Osteocyte (in vitro differentiated cells): ENCODE results near the gene POMGNT2. TPM values are rescaled to one million over a fixed set of nuclear protein-coding genes. Genes with fewer than 3 reads are reported as not detected.

Experiments used
- DNase-seq: peaks from one replicate; pipeline ENCODE4 v3.0.0; 2021; ENCODE audit warnings: mixed read lengths; ENCODE audit not compliant: unreplicated experiment; ENCODE audit errors: extremely low spot score
- H3K27ac Mint-ChIP-seq: one replicate; pipeline ENCODE4 v1.8.0; 2021; ENCODE audit warnings: mild to moderate bottlenecking, mixed read lengths; ENCODE audit not compliant: unreplicated experiment
- H3K27me3 Mint-ChIP-seq: one replicate; pipeline ENCODE4 v1.8.0; 2021; ENCODE audit warnings: mixed read lengths; ENCODE audit not compliant: unreplicated experiment
- H3K36me3 Mint-ChIP-seq: one replicate; pipeline ENCODE4 v1.8.0; 2021; ENCODE audit warnings: mixed read lengths; ENCODE audit not compliant: unreplicated experiment
- H3K4me1 Mint-ChIP-seq: one replicate; pipeline ENCODE4 v1.8.0; 2021; ENCODE audit warnings: mixed read lengths; ENCODE audit not compliant: unreplicated experiment
- H3K4me3 Mint-ChIP-seq: one replicate; pipeline ENCODE4 v1.8.0; 2021; ENCODE audit warnings: mild to moderate bottlenecking, moderate library complexity, mixed read lengths; ENCODE audit not compliant: unreplicated experiment
- H3K9me3 Mint-ChIP-seq: one replicate; pipeline ENCODE4 v1.8.0; 2021; ENCODE audit warnings: mixed read lengths; ENCODE audit not compliant: unreplicated experiment
- CTCF ChIP-seq: fragments of 200-600 bp; sonication (generic); IDR thresholded peaks from 2 replicates; pipeline ENCODE4 v1.5.0; 2021; ENCODE audit warnings: antibody characterized with exemption, mild to moderate bottlenecking, moderate library complexity
- total RNA-seq: library from RNA; stranded (reverse); gene quantifications from 2 replicates; pipeline ENCODE4 v1.2.1, GENCODE V29; 2021

The POMGNT2 gene
- total RNA-seq, 1 donor from 2014 or later: 16.1 TPM

- Mint-ChIP-seq H3K4me1 (no peaks in the 10 kb centered on the region), H3K36me3 (no peaks in the 10 kb centered on the region), H3K4me3 (no peak overlapping the region), H3K27ac (no peak overlapping the region), H3K9me3 (no peaks in the 10 kb centered on the region), H3K27me3 (no peaks in the 10 kb centered on the region)
- DNase-seq: no peak
- TF ChIP-seq CTCF: no peak
Measured at GRCh38 chr3:43095370-43095769, 10.5 kb downstream of the POMGNT2 start.

- no peak for DNase-seq
- no peak for TF ChIP-seq CTCF
- Mint-ChIP-seq H3K9me3 (no peaks in the 10 kb centered on the region), H3K36me3 (no peaks in the 10 kb centered on the region), H3K4me3 (no peak overlapping the region), H3K27ac (no peak overlapping the region), H3K27me3 (no peaks in the 10 kb centered on the region), H3K4me1 (no peaks in the 10 kb centered on the region)
Measured at GRCh38 chr3:43094851-43095250, 11.0 kb downstream of the POMGNT2 start.

GRCh38 chr3:43094381-43094780 lies 11.5 kb downstream of the POMGNT2 start:
- no peaks in the 10 kb centered on the region for H3K4me1 Mint-ChIP-seq
- no peaks in the 10 kb centered on the region for H3K36me3 Mint-ChIP-seq
- no peak overlapping the region for H3K27ac Mint-ChIP-seq
- H3K27me3 Mint-ChIP-seq: no peaks in the 10 kb centered on the region
- no peaks in the 10 kb centered on the region for H3K9me3 Mint-ChIP-seq
- no peak overlapping the region for H3K4me3 Mint-ChIP-seq
- TF ChIP-seq CTCF: no peak
- no peak for DNase-seq

- Mint-ChIP-seq H3K4me3 (no peak overlapping the region), H3K27ac (no peak overlapping the region)
Measured at GRCh38 chr3:43093974-43094373, 11.9 kb downstream of the POMGNT2 start.

GRCh38 chr3:43093006-43093405 lies 12.9 kb downstream of the POMGNT2 start:
- no peaks in the 10 kb centered on the region for H3K36me3 Mint-ChIP-seq
- DNase-seq: no peak
- no peaks in the 10 kb centered on the region for H3K9me3 Mint-ChIP-seq
- no peak overlapping the region for H3K27ac Mint-ChIP-seq
- no peaks in the 10 kb centered on the region for H3K4me1 Mint-ChIP-seq
- no peaks in the 10 kb centered on the region for H3K27me3 Mint-ChIP-seq
- TF ChIP-seq CTCF: no peak
- no peak overlapping the region for H3K4me3 Mint-ChIP-seq

More at GRCh38 chr3:43093974-43094373, 11.9 kb downstream of the POMGNT2 start:
- no peaks in the 10 kb centered on the region for H3K9me3 Mint-ChIP-seq
- no peak for TF ChIP-seq CTCF
- no peaks in the 10 kb centered on the region for H3K27me3 Mint-ChIP-seq
- no peak for DNase-seq
- no peaks in the 10 kb centered on the region for H3K36me3 Mint-ChIP-seq
- no peaks in the 10 kb centered on the region for H3K4me1 Mint-ChIP-seq
